Mucosa of stomach (tissue), 1 donor: Measurements from ENCODE around the gene PPP1R27.

Experiments used
- H3K27me3 ChIP-seq: one replicate; pipeline ENCODE4 v1.7.0; 2013; ENCODE audit warnings: mild to moderate bottlenecking, low read length; ENCODE audit not compliant: control insufficient read depth, insufficient read depth
- H3K36me3 ChIP-seq: one replicate; pipeline ENCODE4 v1.7.0; 2013; ENCODE audit warnings: low read length; ENCODE audit not compliant: control insufficient read depth, insufficient read depth
- H3K4me1 ChIP-seq: one replicate; pipeline ENCODE4 v1.7.0; 2013; ENCODE audit warnings: mild to moderate bottlenecking, low read length; ENCODE audit not compliant: control insufficient read depth, insufficient read depth
- H3K4me3 ChIP-seq: one replicate; pipeline ENCODE4 v1.7.0; 2013; ENCODE audit warnings: low read length
- H3K9ac ChIP-seq: one replicate; pipeline ENCODE4 v1.7.0; 2013; ENCODE audit warnings: mild to moderate bottlenecking, low read length, moderate library complexity
- H3K9me3 ChIP-seq: one replicate; pipeline ENCODE4 v1.7.0; 2013; ENCODE audit warnings: mild to moderate bottlenecking, low read length, moderate library complexity; ENCODE audit not compliant: control insufficient read depth
- donor health status: Pancreatic carcinoma.

PPP1R27 gene

DNA sequence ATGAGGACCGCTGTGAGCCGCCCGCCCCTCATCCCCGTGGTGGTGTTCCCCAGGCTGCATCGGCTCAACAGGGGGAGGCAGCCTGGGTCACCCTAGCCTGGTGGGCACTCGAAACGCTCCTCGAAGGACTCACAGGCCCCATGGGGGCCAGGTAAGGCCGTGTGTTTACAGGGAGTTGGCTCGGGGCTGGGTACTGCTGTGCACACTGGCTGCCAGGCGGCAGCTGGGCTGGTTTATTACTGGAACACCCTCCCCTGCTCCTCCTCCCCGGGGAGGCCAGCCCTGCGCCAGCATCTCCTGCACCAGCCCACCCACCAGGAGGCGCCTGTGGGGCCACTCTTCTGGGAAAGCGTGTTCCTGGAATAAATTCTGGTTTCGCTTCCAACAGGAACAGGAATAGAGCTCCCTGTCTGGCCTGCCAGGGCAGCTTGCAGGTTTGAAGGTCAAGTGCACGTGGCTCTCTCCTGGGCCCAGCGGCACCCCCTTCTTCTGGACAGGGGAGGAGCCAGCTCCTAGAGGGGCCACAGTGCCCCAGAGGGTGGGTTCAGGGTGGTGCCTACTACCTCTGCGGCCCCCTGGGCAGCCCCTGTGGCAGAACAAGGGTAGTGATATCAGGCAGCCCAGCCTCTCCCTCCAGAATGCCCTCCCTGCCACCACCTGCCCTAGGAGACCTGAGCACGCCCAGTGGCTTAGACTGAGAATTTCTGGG lies 13.1 kb downstream of the PPP1R27 start:
- H3K9ac ChIP-seq: peak overlapping the region; percentile 51

DNA sequence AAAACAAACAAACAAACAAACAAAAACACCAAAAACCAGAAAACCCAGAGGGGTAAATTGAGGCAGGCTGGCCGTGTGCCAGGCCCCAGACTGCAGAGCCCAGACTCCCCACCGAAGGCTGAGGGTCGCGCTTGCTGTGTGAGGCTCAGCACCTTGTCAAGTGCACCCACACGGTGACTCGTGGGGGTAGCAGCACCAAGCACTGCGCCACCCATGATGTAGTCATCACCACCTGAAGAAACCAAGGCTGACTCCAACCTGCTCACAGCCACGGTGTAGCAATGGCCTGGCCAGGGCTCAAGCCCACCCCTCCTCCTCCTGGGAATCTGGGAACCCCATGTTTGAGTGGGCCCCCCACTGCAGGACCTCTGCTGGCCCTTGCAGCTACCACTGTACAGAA lies 13.7 kb downstream of the PPP1R27 start:
- no peaks in the 10 kb centered on the region for H3K27me3 ChIP-seq
- no peaks in the 10 kb centered on the region for H3K9me3 ChIP-seq
- H3K36me3 ChIP-seq: no peaks in the 10 kb centered on the region
- peak overlapping the region; percentile 51 for H3K9ac ChIP-seq
- H3K4me3 ChIP-seq: no peak overlapping the region
- peaks cover 24% of the 10 kb centered on the region for H3K4me1 ChIP-seq

More for the DNA sequence above, 13.1 kb downstream of the PPP1R27 start:
- no peaks in the 10 kb centered on the region for H3K36me3 ChIP-seq
- peaks cover 21% of the 10 kb centered on the region for H3K4me1 ChIP-seq
- no peaks in the 10 kb centered on the region for H3K27me3 ChIP-seq
- no peaks in the 10 kb centered on the region for H3K9me3 ChIP-seq
- H3K4me3 ChIP-seq: no peak overlapping the region

DNA sequence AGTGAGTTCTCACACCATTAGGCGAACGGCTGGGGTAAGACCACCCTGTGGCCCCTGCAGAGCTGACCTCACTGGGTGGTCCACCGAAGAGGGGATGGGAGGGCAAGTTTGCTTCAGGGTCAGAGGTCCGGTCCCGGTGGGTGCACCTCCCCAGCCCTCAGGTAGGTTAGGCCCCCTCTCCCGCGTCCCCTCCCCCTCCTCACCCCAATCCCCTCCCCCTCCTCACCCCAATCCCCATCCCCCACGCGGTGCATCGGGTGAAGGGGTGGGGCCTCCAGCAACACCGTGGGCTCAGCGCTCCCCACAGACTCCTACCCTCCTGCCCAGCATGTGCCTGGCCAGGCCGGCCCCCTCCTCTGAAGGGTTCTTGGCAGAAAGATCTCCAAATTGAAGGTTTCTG lies 15.1 kb downstream of the PPP1R27 start:
- Histone ChIP-seq H3K9ac (no peak overlapping the region), H3K27me3 (no peaks in the 10 kb centered on the region), H3K36me3 (no peaks in the 10 kb centered on the region), H3K4me1 (peaks cover 38% of the 10 kb centered on the region), H3K9me3 (no peaks in the 10 kb centered on the region), H3K4me3 (no peak overlapping the region)

DNA sequence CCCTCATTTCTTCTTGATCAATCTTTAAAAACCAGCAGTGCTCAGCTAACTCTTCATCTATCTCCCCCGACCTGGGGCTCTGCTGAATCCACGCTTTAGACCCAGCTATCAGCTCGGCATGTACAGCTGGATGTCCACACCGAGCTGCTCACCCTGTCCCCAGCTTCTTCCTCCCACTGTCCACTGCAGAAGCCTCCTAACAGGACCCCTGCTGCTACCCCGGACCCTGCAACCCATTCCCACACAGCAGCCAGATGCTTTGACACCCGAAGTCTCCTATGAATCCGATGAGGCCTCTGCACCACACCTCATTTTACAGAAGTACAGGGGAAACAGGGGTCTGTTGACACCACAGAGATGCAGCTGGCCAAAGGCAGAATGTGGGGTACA lies 17.1 kb downstream of the PPP1R27 start:
- no peaks in the 10 kb centered on the region for H3K9me3 ChIP-seq
- H3K4me3 ChIP-seq: no peak overlapping the region
- peaks cover 34% of the 10 kb centered on the region for H3K4me1 ChIP-seq
- no peaks in the 10 kb centered on the region for H3K36me3 ChIP-seq
- no peak overlapping the region for H3K9ac ChIP-seq
- H3K27me3 ChIP-seq: no peaks in the 10 kb centered on the region

DNA sequence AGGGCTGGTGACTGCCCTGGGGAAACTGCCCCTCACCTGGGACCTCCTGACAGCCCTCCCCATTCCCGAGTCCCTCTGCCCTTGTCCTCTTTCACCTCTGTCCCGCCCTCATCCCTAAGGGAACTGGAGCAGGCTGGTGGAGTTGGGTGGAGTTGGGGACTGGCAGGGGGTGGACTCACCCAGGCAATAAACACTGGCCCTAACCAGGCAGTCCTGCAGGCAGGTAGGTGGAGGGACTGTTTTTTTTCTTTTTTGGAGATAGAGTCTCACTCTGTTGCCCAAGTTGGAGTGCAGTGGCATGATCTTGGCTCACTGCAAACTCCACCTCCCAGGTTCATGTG lies 19.2 kb downstream of the PPP1R27 start:
- H3K27me3 ChIP-seq: peaks cover under 1% of the 10 kb centered on the region
- no peaks in the 10 kb centered on the region for H3K9me3 ChIP-seq
- no peak overlapping the region for H3K4me3 ChIP-seq
- H3K36me3 ChIP-seq: no peaks in the 10 kb centered on the region
- H3K4me1 ChIP-seq: peaks cover 16% of the 10 kb centered on the region
- H3K9ac ChIP-seq: peak overlapping the region; percentile 15

DNA sequence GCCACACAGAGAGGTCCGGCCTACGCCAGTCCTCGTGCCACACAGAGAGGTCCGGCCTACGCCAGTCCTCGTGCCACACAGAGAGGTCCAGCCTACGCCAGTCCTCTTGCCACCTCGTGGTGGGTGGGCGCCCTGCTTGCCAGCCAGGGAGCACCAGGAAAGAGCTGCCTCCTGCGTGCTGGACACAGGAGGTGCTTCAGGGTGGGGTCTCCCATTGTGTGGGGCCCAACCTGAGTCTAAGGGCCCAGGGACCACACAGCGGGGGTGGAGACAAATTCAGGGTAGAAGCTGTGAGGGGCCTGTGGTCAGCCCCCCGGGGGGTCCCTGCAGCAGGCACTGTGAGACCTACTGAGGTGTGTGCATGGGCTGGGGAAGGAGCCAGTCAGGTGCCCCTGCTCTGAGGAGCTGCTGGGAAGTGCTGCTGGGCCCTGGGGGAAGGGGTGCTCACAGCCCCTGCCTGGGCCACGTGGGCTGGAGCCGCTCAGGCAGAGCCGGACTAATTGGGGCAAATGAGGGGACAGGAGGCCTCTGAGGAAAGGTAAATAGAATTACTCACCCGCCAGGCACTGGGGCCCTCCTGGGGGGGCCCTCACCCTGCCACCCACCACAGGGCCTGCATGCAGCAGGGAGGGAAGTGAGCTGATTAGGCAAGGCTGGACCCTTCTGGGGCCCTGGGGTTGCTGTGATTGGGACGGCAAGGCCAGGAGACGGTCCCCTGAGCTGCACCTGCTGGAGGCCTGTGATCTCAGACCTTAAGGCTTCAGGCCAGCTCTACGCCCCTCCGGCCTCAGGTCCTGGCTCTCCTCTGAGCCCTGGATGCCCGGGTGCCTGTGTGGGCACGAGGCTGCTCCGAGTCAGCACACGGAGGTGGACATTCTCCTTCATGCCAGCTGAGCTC lies 19.9 kb downstream of the PPP1R27 start:
- Histone ChIP-seq H3K9me3 (no peaks in the 10 kb centered on the region), H3K36me3 (no peaks in the 10 kb centered on the region), H3K27me3 (peaks cover 7% of the 10 kb centered on the region), H3K4me3 (no peak overlapping the region), H3K4me1 (peaks cover 16% of the 10 kb centered on the region), H3K9ac (peak overlapping the region; percentile 15)

DNA sequence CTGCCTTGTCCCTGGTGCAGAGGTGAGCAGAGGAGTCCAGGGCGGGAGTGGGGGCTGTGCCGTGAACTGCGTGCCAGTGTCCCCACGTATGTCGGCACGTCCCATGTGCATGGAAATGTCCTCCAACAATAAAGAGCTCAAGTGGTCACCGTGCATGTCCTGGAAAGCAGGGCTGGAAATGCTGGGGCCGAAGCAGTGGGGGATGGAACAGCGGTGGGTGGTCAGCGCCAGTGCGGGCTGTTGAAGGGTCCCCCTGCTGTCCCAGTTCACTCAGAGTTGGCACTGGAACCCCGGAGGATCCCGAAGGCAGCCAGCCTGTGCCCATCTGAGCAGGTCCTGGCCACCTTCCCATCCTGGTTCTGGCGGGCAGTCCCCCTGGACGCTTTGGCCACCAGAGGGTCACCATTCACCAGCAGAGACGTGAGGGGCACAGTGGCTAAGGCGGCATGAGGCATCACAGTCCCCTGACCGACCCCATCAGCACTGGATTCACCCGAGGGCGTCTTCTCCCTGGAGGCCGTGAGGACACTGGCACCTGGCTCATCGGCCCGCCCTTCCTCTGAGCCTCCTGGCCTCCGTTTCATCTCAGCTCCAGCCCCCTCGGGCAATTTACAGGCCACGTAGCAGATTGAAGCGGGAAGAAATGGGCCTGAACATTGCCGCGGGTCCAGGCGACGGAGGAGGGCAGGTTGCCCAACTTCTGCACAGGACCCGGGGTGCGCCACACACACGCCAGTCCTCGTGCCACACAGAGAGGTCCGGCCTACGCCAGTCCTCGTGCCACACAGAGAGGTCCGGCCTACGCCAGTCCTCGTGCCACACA lies 20.8 kb downstream of the PPP1R27 start:
- Histone ChIP-seq H3K9me3 (no peaks in the 10 kb centered on the region), H3K9ac (no peak overlapping the region), H3K4me1 (peaks cover 16% of the 10 kb centered on the region), H3K27me3 (peaks cover 16% of the 10 kb centered on the region), H3K36me3 (no peaks in the 10 kb centered on the region), H3K4me3 (no peak overlapping the region)

DNA sequence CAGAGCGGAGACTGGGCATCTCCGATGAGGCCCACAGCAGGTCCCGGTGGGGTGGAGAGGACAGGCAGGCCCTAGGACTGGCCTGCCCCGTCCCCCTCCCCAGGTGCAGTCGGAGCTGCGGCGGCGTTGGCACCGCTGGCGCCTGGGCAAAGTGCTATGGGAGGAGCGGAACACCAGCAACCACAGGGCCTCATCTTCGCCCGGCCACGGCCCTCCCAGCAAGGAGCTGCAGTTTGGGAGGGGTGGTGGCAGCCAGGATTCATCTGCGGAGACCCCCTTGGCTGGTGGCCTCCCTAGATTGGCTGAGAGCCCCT lies 21.5 kb downstream of the PPP1R27 start:
- H3K27me3 ChIP-seq: peaks cover 20% of the 10 kb centered on the region

DNA sequence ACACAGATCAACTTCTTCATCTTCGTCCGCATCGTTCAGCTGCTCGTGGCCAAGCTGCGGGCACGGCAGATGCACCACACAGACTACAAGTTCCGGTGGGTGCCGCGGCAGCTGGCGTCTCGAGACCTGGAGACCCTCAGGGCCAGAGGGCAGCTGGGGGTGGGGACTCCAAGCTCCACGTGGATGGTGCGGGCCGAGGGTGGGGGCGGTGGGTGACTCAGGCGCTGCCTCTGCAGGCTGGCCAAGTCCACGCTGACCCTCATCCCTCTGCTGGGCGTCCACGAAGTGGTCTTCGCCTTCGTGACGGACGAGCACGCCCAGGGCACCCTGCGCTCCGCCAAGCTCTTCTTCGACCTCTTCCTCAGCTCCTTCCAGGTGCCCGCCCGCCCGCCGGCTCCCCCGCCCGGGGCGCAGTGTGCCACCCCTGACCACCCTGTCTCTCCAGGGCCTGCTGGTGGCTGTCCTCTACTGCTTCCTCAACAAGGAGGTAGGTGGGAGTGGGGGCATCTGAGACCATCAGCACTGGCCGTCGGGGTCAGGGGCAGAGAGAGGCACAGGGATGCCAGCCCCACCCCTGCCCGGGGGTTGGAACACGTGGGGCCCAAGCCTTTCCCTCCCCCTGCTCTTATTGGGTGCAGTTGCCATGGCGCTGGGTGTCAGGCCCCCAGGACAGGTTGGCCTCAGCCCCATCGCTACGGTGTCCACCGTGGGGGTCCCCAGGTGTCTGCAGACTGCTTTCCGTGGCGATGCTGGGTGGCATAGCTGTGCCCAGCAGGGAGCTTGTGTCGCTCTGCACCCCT lies 22.1 kb downstream of the PPP1R27 start:
- Histone ChIP-seq H3K27me3 (peaks cover 25% of the 10 kb centered on the region), H3K9me3 (no peaks in the 10 kb centered on the region), H3K4me3 (no peak overlapping the region), H3K36me3 (no peaks in the 10 kb centered on the region), H3K9ac (no peak overlapping the region), H3K4me1 (peaks cover 16% of the 10 kb centered on the region)

More for the DNA sequence above, 21.5 kb downstream of the PPP1R27 start:
- H3K4me3 ChIP-seq: no peak overlapping the region
- H3K9me3 ChIP-seq: no peaks in the 10 kb centered on the region
- no peaks in the 10 kb centered on the region for H3K36me3 ChIP-seq
- no peak overlapping the region for H3K9ac ChIP-seq
- H3K4me1 ChIP-seq: peaks cover 16% of the 10 kb centered on the region

DNA sequence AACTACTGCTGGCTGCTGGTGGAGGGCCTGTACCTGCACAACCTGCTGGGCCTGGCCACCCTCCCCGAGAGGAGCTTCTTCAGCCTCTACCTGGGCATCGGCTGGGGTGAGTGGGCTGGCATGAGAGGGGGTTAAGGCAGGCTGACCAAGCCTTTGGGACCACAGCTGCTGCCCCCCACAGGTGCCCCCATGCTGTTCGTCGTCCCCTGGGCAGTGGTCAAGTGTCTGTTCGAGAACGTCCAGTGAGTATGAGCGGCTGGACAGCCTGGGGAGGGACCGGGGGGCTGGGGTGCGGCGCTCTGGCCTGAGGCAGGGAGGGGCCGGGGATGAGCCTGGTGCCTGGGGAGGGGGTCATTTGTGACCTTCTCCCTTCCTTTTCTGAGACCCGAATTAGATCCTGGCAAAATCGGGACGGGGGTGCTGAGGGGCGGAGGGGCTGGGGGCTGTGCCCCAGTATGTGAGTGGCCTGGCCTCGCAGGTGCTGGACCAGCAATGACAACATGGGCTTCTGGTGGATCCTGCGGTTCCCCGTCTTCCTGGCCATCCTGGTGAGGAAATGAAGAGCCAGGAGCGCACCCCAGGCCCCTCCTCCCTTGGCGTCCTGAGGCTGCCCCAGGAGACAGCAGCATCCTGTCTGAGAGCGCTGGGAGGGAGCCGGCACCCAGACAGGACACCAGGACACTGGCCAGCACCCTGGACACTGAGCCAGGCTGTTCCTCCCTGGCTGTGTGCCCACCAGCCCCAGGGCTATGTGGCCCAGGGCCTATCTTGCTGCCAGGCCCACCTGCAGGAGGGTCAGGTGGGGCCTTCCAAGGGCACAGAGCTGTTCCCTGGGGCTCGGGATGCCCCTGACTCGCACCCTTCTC lies 22.9 kb downstream of the PPP1R27 start:
- Histone ChIP-seq H3K4me3 (no peak overlapping the region), H3K9ac (no peak overlapping the region), H3K4me1 (peaks cover 16% of the 10 kb centered on the region), H3K36me3 (no peaks in the 10 kb centered on the region), H3K9me3 (no peaks in the 10 kb centered on the region), H3K27me3 (peaks cover 33% of the 10 kb centered on the region)
